ENCODE data around the gene TFF3.
A peak's percentile ranks its signal among the peaks of the same experiment; 100 is the strongest.

TFF3 gene, protein sequence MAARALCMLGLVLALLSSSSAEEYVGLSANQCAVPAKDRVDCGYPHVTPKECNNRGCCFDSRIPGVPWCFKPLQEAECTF

DNA sequence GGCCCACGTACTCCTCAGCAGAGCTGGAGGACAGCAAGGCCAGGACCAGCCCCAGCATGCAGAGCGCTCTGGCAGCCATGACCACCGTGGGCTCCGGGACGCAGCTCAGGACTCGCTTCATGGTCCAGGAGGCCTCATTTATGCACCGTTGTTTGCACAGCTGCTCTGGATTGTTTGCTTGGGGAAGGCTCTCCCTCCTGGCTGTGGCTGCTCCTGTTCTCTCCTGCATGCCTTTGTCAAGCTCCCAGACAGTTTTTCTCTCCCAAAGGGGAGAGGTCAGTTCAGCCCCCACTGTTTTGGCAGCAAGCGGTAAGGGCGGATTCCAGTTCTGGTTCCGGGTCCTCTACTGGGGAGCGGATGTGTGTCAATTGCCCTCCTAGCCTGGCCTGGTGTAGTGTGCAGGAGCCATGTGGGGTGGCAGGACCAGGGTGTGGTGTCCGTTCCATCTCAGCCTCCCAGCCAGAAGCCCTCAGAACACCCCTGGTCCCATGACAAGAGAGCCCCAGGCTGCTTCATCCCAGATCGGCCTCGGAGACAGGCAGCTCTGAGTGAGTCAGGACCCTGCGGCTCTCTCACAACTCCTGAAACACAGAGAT is at the start of gene TFF3:
Gene TFF3 (minus strand): TSS at position 114 of the 596 bp plus-strand sequence. CDS start 35 bp downstream, at position 79.
- peak; percentile 42 for DNase-seq

DNA sequence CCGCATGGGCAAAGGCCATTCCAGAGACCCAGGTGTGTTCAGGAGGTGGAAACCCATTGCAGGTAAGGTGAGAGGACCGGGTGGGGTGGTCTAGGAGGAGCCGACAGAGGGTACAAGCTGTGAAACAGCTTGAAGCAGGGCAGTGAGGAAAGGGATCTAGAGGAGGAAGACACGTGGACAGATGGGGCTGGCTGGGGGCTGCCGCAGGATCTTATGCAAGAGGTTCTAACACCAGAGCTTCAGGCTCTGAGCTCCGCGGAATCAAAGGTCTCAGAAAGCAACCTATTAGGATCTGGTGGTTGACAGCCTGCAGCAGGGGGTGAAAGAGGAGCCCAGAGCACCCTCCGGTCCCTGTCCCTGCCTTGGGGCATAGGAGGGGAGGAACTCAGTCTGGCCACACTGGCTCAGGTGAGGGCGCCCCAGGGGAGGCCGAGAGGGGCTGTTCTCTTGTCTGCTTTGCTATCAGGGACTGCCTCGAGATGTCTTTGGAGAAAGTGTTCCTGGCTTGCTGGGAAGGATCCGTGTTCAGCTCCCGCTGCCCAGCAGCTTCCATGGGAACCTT is 49.2 kb upstream of the TFF3 start:
- DNase-seq, result no peak

DNA sequence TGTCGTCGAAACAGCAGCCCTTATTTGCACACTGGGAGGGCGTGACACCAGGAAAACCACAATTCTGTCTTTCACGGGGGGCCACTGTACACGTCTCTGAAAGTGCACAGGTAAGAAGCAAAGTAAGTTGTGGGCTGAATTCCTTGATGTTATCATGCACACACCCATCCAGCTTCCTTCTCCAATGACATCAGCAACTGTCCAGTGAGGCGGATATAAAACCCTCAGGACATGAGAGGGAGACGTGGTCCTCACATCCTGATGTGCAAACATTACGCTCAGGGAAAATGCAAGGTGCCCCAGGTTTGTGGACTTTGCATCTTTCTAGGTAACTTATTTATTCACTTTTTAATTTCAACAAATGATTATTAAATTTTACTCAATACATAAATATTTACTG is 48.1 kb upstream of the TFF3 start:
- no peak for DNase-seq

DNA sequence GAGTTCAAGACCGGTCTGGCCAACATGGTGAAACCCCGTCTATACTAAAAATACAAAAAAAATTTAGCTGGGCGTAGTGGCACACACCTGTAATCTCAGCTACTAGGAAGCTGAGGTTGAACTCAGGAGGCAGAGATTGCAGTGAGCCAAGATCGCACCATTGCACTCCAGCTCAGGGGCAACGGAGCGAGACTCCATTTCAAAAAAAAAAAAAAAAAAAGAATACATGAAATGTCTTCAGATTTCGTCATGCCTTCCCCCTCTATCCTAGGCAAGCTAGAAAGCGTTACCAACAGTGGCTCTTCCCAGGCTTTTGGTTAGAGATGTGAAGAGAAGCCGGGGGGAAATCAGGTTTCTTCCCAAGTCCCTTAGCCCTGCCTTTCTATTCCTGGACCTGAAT is 47.5 kb upstream of the TFF3 start:
- no peak for DNase-seq

DNA sequence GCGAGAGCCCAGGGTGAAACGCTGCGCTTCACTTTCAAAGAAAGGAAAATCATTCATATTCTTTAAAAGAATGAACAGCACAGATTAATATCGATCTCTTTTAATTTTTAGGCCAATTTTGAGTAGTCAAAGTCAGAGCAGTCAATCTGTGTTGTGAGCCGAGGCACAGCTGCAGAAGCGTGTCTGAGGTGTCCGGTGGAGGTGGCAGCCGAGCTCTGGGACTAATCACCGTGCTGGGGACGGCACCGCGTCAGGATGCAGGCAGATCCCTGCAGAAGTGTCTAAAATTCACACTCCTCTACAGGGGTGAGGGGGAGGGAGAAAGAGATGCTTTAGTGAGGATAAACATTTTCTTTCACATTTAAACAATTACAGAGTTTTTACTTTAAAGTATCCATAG is 47.0 kb upstream of the TFF3 start:
- no peak for DNase-seq

DNA sequence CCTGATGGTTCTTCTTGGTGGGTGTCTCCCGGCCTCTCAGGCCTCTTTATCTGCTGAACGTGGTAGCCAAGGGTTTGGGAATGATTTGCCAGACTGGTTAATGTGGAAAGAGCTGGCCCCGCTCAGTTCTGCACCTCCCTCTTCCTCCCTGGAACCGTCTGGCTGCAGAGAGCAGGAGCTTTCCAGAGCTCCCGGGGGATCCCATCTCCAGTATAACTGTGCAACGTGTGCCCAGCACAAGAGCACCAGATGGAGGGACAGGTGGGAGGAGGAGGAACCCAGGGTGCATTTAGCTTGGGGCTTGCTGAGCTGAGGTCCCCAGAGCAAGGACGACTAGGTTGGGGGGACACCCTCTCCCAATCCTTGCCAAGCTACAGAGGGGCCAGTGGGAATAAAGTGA is 46.1 kb upstream of the TFF3 start:
- DNase-seq, result no peak

DNA sequence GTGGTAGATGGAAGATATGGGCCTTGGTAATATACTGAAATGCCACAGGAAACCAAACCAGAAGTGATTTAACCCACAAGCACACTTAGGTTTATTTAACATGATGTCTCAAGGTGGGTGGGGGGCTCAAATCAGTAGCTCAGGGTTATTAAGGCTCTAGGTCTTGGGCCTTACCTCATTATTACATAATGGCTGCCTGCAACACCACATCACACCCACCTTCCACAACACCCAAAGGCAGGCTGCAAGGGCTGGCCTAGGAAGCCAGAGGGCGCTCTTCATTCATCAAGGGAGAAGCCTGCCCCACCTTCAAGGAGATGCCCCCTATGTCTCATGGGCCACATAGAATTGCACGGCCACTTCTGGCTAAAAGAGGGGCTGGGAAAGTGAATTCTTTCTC is 45.1 kb upstream of the TFF3 start:
- no peak for DNase-seq

DNA sequence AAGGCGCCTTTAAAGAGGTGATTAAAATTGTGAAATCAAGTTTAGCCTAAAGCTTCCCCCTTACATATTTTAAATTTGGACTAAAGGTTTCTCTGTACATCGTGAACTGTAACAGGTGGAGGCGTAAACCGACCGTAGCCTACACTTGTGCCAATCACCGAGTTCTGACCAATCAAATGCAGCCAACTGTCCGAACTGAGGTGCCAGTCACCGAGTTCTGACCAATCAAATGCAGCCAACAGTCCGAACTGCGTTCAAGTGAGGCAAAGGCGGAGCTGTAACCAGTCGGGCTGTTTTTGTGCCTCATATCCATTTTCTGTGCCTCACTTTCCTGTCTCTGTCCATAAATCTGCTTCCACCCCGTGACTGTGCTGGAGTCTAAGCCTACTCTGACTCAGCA is 43.7 kb upstream of the TFF3 start:
- no peak for DNase-seq

DNA sequence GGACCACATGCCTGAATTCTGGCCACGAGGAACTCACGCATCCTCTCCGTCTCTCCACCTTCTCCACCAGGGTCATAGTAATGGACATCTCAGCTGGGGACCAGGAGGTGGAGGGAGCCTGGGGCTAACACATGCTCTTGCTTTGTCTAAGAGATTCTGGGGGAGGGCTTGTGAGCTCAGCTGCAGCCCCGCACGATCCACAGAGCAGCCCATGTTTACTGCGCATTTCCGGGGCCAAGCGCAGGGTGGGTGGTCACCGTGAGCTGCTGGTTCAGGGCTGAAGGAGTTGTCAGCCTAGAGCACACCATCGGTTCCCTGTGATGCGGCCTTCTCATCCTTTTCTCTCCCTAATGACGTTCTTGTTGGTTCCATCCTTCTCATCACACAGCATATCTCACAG is 43.1 kb upstream of the TFF3 start:
- no peak for DNase-seq

DNA sequence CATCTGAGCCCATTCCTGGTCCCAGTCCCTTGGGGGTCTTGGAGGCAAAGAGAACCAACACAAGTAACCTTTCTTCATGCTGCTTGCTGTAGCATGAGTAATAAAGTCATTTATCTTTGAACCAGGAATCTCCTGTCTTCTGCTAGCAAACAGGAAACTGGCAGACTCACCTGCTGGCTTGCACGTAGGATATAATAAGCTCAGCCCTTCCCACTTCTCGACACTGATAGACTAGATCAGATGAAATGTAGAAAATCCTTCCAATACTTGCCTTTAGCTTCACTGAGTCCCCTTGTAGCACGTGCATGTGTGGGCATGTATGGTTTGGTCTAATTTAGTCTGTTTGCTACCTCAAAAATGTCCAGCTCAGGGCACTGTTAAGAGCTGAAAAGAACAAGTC is 42.1 kb upstream of the TFF3 start:
- DNase-seq, result no peak

DNA sequence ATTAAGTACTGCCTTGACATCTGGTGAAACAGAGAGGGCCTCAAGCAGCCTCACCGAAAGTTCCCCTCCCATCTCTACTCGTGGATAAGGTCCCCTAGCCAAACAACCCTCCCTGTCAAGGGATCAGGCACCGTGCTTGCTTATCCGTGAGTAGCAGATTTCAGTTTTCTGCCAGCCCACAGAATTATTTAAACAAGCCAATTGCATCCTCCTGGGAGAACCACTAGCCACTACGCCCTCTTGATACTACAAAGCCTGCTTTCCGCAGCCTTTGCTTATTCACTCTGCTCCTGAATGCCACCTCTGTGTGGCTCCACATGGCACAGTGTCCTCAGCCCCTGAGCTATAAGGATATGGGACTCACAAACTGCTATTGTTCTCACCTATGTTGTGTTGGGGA is 41.4 kb upstream of the TFF3 start:
- DNase-seq, result no peak

DNA sequence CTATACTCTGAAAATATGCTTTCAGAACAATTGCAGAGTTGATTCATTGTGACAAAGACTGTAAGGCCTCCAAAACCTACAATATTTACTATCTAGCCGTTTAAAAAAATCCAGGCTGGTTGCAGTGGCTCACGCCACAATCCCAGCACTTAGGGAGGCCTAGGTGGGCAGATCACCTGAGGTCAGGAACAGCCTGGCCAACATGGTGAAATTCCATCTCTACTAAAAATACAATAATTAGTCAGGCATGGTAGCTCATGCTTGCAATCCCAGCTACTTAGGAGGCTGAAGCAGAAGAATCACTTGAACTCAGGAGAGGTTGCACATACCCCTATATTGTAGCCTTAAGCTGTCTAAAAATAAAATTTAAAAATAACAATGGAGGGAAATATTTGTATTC is 40.8 kb upstream of the TFF3 start:
- DNase-seq, result no peak

DNA sequence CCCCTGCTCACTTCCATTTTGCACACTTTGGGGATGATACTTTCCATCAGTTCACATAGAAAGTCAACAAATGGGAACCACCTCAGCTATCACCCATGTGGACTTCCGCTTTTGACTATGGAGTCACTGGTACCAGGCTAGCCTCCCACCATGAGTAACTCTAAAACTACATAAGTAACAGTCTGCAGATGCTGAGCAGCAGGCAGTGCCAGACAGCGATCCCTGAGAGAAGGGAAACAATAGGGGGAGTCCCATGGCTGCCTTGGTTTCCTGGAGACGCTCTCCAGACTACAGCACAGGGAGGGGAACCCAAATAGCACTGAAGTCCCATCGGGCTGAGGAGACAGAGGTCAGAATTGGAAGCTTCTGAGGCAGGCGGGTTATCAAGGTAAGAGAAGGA is 38.4 kb upstream of the TFF3 start:
- no peak for DNase-seq

DNA sequence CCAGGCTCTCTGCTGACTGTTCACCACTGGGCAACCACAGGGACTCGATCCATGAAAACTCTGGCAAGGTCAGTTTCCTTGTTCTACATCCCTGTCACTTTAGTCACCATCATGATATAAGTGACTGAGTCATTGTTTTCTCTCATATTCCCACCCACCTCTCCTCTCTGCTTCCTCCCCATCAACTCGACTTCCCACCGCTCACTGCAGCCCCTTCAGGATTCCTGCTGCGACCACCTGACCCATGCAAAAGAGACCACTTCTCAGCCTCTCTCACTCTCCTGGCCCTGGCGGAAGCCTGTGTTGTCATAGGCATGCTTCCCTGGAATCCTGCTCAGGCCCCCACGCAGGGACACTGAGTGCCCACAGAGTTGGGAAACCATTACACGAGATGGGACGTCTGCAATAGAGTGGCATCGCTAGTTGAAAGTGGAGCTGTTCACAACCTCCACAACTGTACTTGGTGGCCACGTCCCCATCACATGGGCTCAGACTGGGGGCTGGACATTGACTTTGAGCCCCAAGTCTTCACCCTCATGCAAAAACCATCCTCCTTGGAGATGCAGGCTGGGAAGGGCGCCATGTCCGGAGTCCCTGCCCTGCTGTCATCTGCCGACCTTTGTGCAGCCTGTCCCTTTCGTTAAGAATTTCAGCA is 37.4 kb upstream of the TFF3 start:
- peak; percentile 40 for DNase-seq

DNA sequence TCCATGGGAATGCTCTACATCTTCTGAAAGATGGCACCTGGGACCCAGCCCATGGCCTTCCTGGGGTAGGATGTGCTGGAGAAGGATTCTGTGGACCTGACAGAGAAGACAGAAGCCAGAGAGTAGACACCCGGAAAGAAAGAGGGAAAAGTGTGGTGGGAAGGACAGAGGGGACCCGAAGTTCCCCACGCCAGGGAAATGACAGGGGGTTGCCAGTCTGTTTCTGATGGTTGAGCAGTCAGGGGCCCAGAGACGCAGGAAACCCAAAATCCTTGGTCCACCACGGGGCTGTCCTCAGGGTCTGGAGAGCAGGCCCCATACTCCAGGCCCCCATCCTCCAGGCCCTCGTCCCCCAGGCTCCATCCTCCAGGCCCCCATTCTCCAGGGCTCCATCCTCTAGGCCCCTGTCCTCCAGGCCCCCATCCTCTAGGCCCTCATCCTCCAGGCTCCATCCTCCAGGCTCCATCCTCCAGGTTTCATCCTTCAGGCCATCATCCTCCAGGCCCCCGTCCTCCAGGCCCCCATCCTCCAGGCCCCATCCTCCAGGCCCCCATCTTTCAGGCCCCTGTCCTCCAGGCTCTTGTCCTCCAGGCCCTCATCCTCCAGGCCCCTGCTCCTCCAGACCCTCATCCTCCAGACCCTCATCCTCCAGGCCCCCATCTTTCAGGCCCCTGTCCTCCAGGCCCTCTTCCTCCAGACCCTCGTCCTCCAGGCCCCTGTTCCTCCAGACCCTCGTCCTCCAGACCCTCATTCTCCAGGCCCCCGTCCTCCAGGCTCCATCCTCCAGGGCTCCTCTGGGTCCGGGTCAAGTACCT is 36.6 kb upstream of the TFF3 start:
- DNase-seq, result peak; percentile 43

DNA sequence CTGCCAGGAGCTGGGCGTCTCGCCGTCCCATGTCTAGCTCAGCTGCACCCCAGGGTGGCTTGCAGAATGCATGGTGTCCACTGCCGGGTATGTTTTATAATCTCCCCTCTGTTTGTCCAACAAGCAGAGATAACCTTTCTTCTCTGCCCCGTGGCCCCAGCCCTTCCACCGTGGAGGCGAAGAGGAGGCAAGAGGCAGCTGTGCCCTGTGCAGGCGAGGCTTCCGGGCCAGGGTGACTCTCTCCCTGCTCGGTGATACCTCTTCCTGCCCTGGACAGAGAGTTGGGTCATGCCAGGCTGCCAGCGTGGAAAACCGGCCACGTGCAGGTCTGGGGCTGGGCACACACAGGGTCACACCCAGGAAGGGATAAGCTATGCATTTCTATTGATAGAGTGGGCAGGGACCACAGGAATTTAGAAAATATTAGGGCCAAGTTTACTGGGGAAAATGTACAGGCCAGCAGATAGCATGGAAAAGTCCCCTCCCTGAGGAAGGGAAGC is 35.8 kb upstream of the TFF3 start, which contains the start of gene TFF2:
Gene TFF2 (minus strand): TSS at position 68 of the 500 bp plus-strand sequence. CDS start 37 bp downstream, at position 31.
- peak; percentile 38 for DNase-seq

DNA sequence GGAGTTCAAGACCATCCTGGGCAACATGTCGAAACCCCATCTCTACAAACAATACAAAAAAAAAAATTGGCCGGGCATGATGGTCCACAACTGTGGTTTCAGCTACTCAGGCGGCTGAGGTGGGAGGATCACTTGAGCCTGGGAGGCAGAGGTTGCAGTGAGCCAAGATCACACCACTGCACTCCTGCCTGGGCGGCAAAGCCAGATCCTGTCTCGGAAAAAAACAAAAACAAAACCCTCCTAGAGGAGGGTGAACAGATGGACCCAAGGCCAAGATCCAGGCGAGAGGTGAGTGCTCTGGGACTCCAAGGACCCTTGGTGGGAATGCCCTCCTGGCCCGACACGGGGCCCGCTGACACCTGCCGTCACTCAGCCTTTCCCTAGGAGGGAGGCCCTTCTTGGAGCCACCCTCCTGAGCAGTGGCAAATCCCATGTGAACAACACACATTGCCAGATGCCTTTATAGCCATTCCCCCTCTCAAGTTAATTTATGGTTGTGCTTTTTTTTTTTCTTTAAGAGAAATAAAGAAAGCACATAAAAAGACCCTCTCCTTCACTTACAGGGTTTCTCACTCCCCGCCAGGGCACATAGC is 35.2 kb upstream of the TFF3 start:
- peak; percentile 43 for DNase-seq

DNA sequence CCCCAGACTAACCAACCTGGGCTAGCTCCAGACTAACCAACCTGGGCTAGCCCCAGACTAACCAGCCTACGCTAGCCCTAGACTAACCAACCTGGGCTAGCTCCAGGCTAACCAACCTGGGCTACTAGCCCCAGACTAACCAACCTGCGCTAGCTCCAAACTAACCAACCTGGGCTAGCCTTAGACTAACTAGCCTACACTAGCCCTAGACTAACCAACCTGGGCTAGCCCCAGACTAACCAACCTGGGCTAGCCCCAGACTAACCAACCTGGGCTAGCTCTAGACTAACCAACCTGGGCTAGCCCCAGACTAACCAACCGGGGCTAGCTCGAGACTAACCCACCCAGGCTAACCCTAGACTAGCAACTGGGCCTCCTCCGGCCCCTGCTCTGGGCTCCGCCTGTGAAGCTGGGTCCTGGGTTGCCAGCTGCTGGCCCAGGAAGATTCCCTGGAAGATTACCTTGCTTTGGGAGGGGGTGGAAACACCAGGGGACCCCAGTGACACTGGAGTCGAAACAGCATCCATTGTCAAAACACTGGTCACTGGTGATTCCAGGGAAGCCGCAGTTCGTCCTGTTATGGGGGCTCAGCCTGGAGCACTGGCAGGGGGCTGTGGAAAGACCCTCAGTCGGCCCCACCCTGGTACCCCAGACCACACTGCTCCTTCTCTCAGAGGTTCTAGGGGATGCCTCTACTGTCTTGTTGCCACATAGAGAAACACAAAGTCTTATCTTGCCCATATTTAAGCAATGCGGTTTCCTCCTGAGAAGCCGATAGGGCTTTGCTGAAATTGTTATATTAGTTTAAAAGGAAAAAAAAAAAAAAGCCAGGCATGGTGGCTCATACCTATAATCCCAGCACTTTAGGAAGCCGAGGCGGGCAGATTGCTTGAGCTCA is 34.5 kb upstream of the TFF3 start:
- DNase-seq, result peak; percentile 32

DNA sequence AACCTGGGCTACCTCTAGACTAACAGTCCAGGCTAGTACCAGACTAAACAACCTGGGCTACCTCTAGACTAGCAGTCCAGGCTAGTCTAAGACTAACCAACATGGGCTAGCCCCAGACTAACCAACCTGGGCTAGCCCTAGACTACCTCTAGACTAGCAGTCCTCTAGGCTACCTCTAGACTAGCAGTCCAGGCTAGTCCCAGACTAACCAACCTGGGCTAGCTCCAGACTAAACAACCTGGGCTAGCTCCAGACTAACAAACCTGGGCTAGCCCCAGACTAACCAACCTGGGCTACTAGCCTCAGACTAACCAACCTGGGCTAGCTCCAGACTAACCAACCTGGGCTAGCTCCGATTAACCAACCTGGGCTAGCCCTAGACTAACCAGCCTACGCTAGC is 33.6 kb upstream of the TFF3 start:
- DNase-seq, result no peak

DNA sequence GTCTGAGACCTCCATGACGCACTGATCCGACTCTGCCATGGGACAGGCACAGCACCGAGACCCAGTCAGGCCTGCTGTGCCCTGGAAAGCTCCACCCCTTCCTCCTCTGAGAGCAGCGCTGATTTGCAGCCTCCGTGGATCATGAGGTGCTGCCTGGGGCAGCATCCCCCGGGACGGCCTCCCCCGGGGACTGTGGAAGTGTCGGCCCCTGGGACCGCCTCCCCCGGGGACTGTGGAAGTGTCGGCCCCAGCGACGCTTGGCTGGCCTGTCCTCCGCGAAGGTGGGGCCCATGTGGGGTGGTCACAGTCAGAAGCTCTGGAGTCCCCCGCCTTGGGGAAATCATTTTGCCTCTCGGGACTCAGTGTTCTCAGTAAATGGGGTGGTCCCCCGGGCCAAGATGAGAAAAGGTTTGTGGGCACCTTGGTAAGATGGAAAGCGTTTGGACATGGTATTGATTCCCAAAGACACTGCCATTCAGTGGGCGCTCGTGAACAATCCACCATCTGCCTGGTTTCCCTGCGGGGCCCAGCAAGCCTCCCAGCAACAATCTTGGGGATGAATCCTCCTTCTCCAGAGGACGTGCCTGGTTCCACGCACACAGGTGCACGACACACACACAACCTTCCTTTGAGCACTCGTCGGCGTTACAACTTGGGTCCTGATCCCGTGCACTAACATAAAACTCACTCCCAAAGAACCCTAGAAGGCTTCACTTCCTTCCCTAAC is 32.6 kb upstream of the TFF3 start:
- peak; percentile 47 for DNase-seq

Data from activated CD8-positive, alpha-beta memory T cell treated with anti-CD3 and anti-CD28 coated beads for 24 hours (primary cell).